BLaER1 (cell line): Measurements from ENCODE around the gene NDUFA12.
"Not testable (repeated sequence)": the region's sequence is repeated elsewhere in the genome, so short reads cannot be mapped to it uniquely, and the experiment has no call there.

Experiments used
- H3K27ac ChIP-seq: shearing (Covaris generic); formaldehyde crosslinking; 2 replicates; pipeline ENCODE4 v1.8.1; 2022
- H3K27me3 ChIP-seq: shearing (Covaris generic); formaldehyde crosslinking; 2 replicates; pipeline ENCODE4 v1.8.1; 2022
- H3K36me3 ChIP-seq: shearing (Covaris generic); formaldehyde crosslinking; 2 replicates; pipeline ENCODE4 v1.8.1; 2022
- H3K4me1 ChIP-seq: shearing (Covaris generic); formaldehyde crosslinking; 2 replicates; pipeline ENCODE4 v1.8.1; 2022
- H3K4me2 ChIP-seq: shearing (Covaris generic); formaldehyde crosslinking; 2 replicates; pipeline ENCODE4 v1.8.1; 2022
- H3K4me3 ChIP-seq: shearing (Covaris generic); formaldehyde crosslinking; 2 replicates; pipeline ENCODE4 v1.8.1; 2022
- H3K9ac ChIP-seq: shearing (Covaris generic); formaldehyde crosslinking; 2 replicates; pipeline ENCODE4 v1.8.1; 2022
- H3K9me3 ChIP-seq: shearing (Covaris generic); formaldehyde crosslinking; 2 replicates; pipeline ENCODE4 v1.8.1; 2022
- H4K20me1 ChIP-seq: shearing (Covaris generic); formaldehyde crosslinking; 2 replicates; pipeline ENCODE4 v1.8.1; 2022
- Cebpa-rat ChIP-seq: shearing (Covaris generic); IDR thresholded peaks from 2 replicates; pipeline ENCODE4 v1.8.1; 2022

The NDUFA12 gene

GRCh38 chr12:94987076-94987669, 16.3 kb downstream of the NDUFA12 start:
- no peaks in the 10 kb centered on the region for H3K27me3 ChIP-seq
- no peak overlapping the region for H3K4me3 ChIP-seq
- H3K9ac ChIP-seq: no peak overlapping the region
- peak overlapping the region; percentile 64 for H3K4me2 ChIP-seq
- no peak for TF ChIP-seq Cebpa-rat
- H3K9me3 ChIP-seq: no peaks in the 10 kb centered on the region
- H3K36me3 ChIP-seq: peaks cover 52% of the 10 kb centered on the region
- peaks cover 49% of the 10 kb centered on the region for H3K4me1 ChIP-seq
- peaks cover 5% of the 10 kb centered on the region; the same call in 1 of the 2 replicates for H4K20me1 ChIP-seq
- no peak overlapping the region for H3K27ac ChIP-seq

DNA sequence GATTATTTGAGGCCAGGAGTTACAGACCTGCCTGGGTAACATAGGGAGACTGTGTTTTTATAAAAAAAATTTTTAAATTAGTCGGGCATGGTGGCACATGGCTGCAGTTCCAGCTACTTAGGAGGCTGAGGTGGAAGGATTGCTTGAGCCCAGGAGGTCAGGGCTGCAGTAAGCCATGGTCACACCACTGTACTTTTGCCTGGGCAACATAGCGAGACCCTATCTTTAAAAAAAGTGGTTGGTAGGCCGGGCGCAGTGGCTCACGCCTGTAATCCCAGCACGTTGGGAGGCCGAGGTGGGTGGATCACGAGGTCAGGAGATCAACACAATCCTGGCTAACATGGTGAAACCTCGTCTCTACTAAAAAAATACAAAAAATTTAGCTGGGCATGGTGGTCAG, 18.4 kb downstream of the NDUFA12 start:
- not testable (repeated sequence) for H3K27me3 ChIP-seq, H3K27ac ChIP-seq, H3K4me3 ChIP-seq, H3K4me2 ChIP-seq, H4K20me1 ChIP-seq, H3K9me3 ChIP-seq, H3K9ac ChIP-seq
- Histone ChIP-seq H3K36me3 (peaks cover 33% of the 10 kb centered on the region), H3K4me1 (peaks cover 56% of the 10 kb centered on the region)

GRCh38 chr12:94983321-94983720, 20.2 kb downstream of the NDUFA12 start:
- H3K27ac ChIP-seq: no peak overlapping the region
- H3K9ac ChIP-seq: no peak overlapping the region
- no peak overlapping the region for H3K4me3 ChIP-seq
- H4K20me1 ChIP-seq: peaks cover 17% of the 10 kb centered on the region; the same call in 1 of the 2 replicates
- peaks cover 31% of the 10 kb centered on the region for H3K36me3 ChIP-seq
- H3K27me3 ChIP-seq: no peaks in the 10 kb centered on the region
- no peak for TF ChIP-seq Cebpa-rat
- H3K4me2 ChIP-seq: no peak overlapping the region; the same call in 1 of the 2 replicates
- H3K4me1 ChIP-seq: peaks cover 41% of the 10 kb centered on the region
- no peaks in the 10 kb centered on the region for H3K9me3 ChIP-seq

DNA sequence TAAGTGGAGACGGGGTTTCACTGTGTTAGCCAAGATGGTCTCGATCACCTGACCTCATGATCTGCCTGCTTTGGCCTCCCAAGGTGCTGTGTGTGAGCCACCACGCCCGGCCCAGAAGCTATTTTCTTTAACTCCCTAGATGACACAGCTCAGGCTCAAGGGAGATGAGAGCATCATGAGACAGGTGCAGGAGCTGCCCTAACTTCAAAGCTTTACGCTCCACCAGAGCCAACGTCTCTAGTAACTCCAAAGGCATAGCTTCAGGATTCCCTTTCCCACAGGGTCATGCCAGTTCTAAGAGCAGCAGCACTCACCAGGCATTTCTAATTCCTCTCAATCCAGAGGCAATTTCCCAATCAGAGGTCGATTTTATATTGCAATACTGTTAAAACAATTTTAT, 21.0 kb downstream of the NDUFA12 start:
- Histone ChIP-seq H3K27ac (peak overlapping the region; percentile 5; the same call in 1 of the 2 replicates), H3K27me3 (no peaks in the 10 kb centered on the region), H3K4me2 (peak overlapping the region; percentile 62), H3K4me3 (no peak overlapping the region), H3K36me3 (peaks cover 31% of the 10 kb centered on the region), H3K4me1 (peaks cover 33% of the 10 kb centered on the region), H3K9me3 (no peaks in the 10 kb centered on the region), H4K20me1 (peaks cover 23% of the 10 kb centered on the region; the same call in 1 of the 2 replicates), H3K9ac (no peak overlapping the region)
- TF ChIP-seq Cebpa-rat: no peak

DNA sequence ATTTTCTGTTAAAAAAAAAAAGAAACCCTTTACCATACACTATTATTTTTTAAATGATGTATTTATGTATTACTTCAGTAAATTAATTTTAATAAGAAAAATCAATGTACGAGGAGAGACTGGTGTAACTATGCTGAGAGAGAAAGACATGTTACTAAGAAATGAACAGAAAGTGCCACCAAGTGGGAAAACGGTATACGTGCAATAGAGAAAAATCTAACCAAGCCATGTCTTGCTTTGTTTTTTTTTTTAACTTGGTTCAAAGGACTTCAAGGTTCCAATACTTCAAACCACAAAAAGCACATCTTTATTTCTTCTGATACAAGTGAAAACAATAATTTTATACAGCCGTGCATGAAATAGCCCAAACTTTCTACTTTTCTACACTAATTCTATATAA, 22.9 kb downstream of the NDUFA12 start:
- TF ChIP-seq Cebpa-rat: no peak
- Histone ChIP-seq H3K4me1 (peaks cover 21% of the 10 kb centered on the region), H4K20me1 (peaks cover 23% of the 10 kb centered on the region; the same call in 1 of the 2 replicates), H3K36me3 (peaks cover 34% of the 10 kb centered on the region), H3K9ac (no peak overlapping the region), H3K27ac (no peak overlapping the region), H3K27me3 (no peaks in the 10 kb centered on the region), H3K4me3 (no peak overlapping the region), H3K4me2 (no peak overlapping the region), H3K9me3 (no peaks in the 10 kb centered on the region)

GRCh38 chr12:94979941-94980340, 23.6 kb downstream of the NDUFA12 start:
- H4K20me1 ChIP-seq: peaks cover 23% of the 10 kb centered on the region; the same call in 1 of the 2 replicates
- H3K27me3 ChIP-seq: no peaks in the 10 kb centered on the region
- peaks cover 21% of the 10 kb centered on the region for H3K4me1 ChIP-seq
- no peak overlapping the region for H3K4me2 ChIP-seq
- TF ChIP-seq Cebpa-rat: no peak
- no peak overlapping the region for H3K4me3 ChIP-seq
- H3K36me3 ChIP-seq: peaks cover 30% of the 10 kb centered on the region
- no peak overlapping the region for H3K9ac ChIP-seq
- H3K27ac ChIP-seq: no peak overlapping the region
- no peaks in the 10 kb centered on the region for H3K9me3 ChIP-seq

GRCh38 chr12:94977766-94978468, 25.6 kb downstream of the NDUFA12 start:
- Histone ChIP-seq H4K20me1 (peaks cover 23% of the 10 kb centered on the region; the same call in 1 of the 2 replicates), H3K36me3 (peaks cover 24% of the 10 kb centered on the region; the same call in 1 of the 2 replicates), H3K9ac (no peak overlapping the region), H3K4me2 (no peak overlapping the region), H3K9me3 (no peaks in the 10 kb centered on the region), H3K4me3 (no peak overlapping the region), H3K4me1 (peaks cover 14% of the 10 kb centered on the region), H3K27ac (no peak overlapping the region), H3K27me3 (no peaks in the 10 kb centered on the region)
- TF ChIP-seq Cebpa-rat: no peak

GRCh38 chr12:94973221-94973620, 30.3 kb downstream of the NDUFA12 start:
- H3K4me1 ChIP-seq: no peaks in the 10 kb centered on the region; the same call in 1 of the 2 replicates
- no peak overlapping the region for H3K27ac ChIP-seq
- H3K27me3 ChIP-seq: no peaks in the 10 kb centered on the region
- no peak overlapping the region for H3K4me3 ChIP-seq
- H3K4me2 ChIP-seq: no peak overlapping the region
- H3K36me3 ChIP-seq: peaks cover 47% of the 10 kb centered on the region
- H3K9me3 ChIP-seq: no peaks in the 10 kb centered on the region
- H4K20me1 ChIP-seq: peaks cover 6% of the 10 kb centered on the region; the same call in 1 of the 2 replicates
- no peak for TF ChIP-seq Cebpa-rat
- no peak overlapping the region for H3K9ac ChIP-seq

GRCh38 chr12:94972795-94973194, 30.7 kb downstream of the NDUFA12 start:
- Histone ChIP-seq H3K36me3 (peaks cover 47% of the 10 kb centered on the region), H3K27ac (no peak overlapping the region)

GRCh38 chr12:94971923-94972322, 31.6 kb downstream of the NDUFA12 start:
- Histone ChIP-seq H3K36me3 (peaks cover 47% of the 10 kb centered on the region), H3K4me3 (no peak overlapping the region), H4K20me1 (no peaks in the 10 kb centered on the region), H3K27me3 (no peaks in the 10 kb centered on the region), H3K9ac (no peak overlapping the region), H3K27ac (no peak overlapping the region), H3K4me1 (peaks cover 13% of the 10 kb centered on the region), H3K4me2 (no peak overlapping the region), H3K9me3 (no peaks in the 10 kb centered on the region)
- no peak for TF ChIP-seq Cebpa-rat

More at GRCh38 chr12:94972795-94973194, 30.7 kb downstream of the NDUFA12 start:
- Histone ChIP-seq H3K27me3 (no peaks in the 10 kb centered on the region), H3K4me2 (no peak overlapping the region), H3K9ac (no peak overlapping the region), H3K4me1 (peaks cover 4% of the 10 kb centered on the region; the same call in 1 of the 2 replicates), H3K4me3 (no peak overlapping the region), H4K20me1 (peaks cover 2% of the 10 kb centered on the region; the same call in 1 of the 2 replicates), H3K9me3 (no peaks in the 10 kb centered on the region)
- TF ChIP-seq Cebpa-rat: no peak
